ENCODE data around the gene SLC6A3. TPM values are rescaled to one million over a fixed set of nuclear protein-coding genes. Genes with fewer than 3 reads are reported as not detected.

SLC6A3 gene
- total RNA-seq, 2 donors from 2014 or later, result 0.18 TPM; not detected in 1

GRCh38 chr5:1410156-1411014, 34.9 kb downstream of the SLC6A3 start:
- Histone ChIP-seq H3K4me3 (ENCODE audit: low read length) (no peak overlapping the region), H3K4me1 (ENCODE audit: control insufficient read depth, insufficient read depth, low read length) (no peaks in the 10 kb centered on the region), H3K9ac (ENCODE audit: extremely low read depth, low read length, poor library complexity, severe bottlenecking) (no peak overlapping the region), H3K27me3 (ENCODE audit: control insufficient read depth, insufficient read depth, low read length, poor library complexity, severe bottlenecking) (no peaks in the 10 kb centered on the region), H3K27ac (ENCODE audit: low read depth, low read length) (no peak overlapping the region), H3K9me3 (ENCODE audit: control insufficient read depth, low read length) (no peaks in the 10 kb centered on the region), H3K36me3 (ENCODE audit: control insufficient read depth, insufficient read depth, low read length) (no peaks in the 10 kb centered on the region)
- H3K4me1 Mint-ChIP-seq, result no peaks in the 10 kb centered on the region
- H3K9me3 Mint-ChIP-seq, result no peaks in the 10 kb centered on the region
- no peaks in the 10 kb centered on the region for H3K36me3 Mint-ChIP-seq (ENCODE audit: low read depth)
- H3K27me3 Mint-ChIP-seq (ENCODE audit: insufficient read depth), result no peaks in the 10 kb centered on the region
- no peak for DNase-seq
- no peak overlapping the region for H3K4me3 Mint-ChIP-seq
- TF ChIP-seq CTCF (conservative IDR thresholded peaks at IDR 0.05), result no peak
- 89 to 90% methylated on average over 16 to 21 of the region's 21 CpGs for WGBS, 2 experiments (ENCODE audit: insufficient coverage in 1 of 2, insufficient read length in 1 of 2)
- no peak overlapping the region for H3K27ac Mint-ChIP-seq

DNA sequence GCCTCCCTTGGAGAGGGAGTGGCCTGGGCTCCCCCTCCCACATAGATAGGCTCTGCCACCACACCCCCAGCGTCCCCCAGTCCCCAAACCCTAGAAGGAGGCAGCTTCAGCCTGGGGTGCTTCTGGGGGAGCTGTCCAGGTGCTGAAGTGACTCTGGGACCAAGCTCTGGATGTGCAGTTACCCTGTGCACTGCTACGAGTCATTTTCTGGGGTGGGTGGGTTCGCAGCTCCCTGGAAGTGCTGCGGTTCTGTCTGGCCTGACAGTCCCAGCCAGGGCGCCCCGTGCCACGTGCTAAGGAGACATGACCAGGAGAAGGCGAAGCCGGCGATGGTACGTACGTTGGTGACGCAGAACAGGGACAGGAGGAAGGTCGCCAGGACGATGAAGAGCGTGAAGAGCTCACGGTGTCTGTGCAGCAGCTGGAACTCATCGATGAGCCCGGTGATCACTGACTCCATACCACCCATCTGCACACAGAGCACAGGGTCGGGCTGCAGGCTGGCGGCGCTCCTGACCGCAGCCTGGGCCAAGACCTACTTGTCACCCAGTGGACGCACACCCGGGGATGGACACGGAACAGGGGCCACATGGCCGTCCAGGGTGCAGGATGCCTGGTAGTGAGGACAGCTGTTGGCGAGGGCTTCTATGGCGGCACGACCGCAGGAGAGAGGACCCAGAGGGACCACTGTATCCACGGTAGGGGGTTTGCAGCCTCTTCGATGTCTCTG, 35.7 kb downstream of the SLC6A3 start:
- Histone ChIP-seq H3K4me1 (ENCODE audit: control insufficient read depth, insufficient read depth, low read length) (no peaks in the 10 kb centered on the region), H3K4me3 (ENCODE audit: low read length) (no peak overlapping the region), H3K27ac (ENCODE audit: low read depth, low read length) (no peak overlapping the region), H3K27me3 (ENCODE audit: control insufficient read depth, insufficient read depth, low read length, poor library complexity, severe bottlenecking) (no peaks in the 10 kb centered on the region), H3K9ac (ENCODE audit: extremely low read depth, low read length, poor library complexity, severe bottlenecking) (no peak overlapping the region), H3K36me3 (ENCODE audit: control insufficient read depth, insufficient read depth, low read length) (no peaks in the 10 kb centered on the region), H3K9me3 (ENCODE audit: control insufficient read depth, low read length) (no peaks in the 10 kb centered on the region)
- Mint-ChIP-seq H3K4me3 (no peak overlapping the region), H3K4me1 (no peaks in the 10 kb centered on the region), H3K27ac (no peak overlapping the region), H3K36me3 (ENCODE audit: low read depth) (no peaks in the 10 kb centered on the region), H3K9me3 (no peaks in the 10 kb centered on the region), H3K27me3 (ENCODE audit: insufficient read depth) (no peaks in the 10 kb centered on the region)
- DNase-seq, result peak; percentile 87
- no peak for TF ChIP-seq CTCF (conservative IDR thresholded peaks at IDR 0.05)
- 86 to 87% methylated on average over 27 to 33 of the region's 33 CpGs for WGBS, 2 experiments (ENCODE audit: insufficient coverage in 1 of 2, insufficient read length in 1 of 2)

GRCh38 chr5:1406681-1407640, 38.3 kb downstream of the SLC6A3 start:
- Mint-ChIP-seq H3K4me1 (no peaks in the 10 kb centered on the region), H3K36me3 (ENCODE audit: low read depth) (no peaks in the 10 kb centered on the region), H3K27me3 (ENCODE audit: insufficient read depth) (no peaks in the 10 kb centered on the region), H3K9me3 (no peaks in the 10 kb centered on the region), H3K27ac (no peak overlapping the region), H3K4me3 (no peak overlapping the region)
- no peak overlapping the region for H3K9ac ChIP-seq (ENCODE audit: extremely low read depth, low read length, poor library complexity, severe bottlenecking)
- TF ChIP-seq CTCF (conservative IDR thresholded peaks at IDR 0.05), result no peak
- H3K27ac ChIP-seq (ENCODE audit: low read depth, low read length), result no peak overlapping the region
- no peak for DNase-seq
- H3K4me3 ChIP-seq (ENCODE audit: low read length), result no peak overlapping the region
- no peaks in the 10 kb centered on the region for H3K27me3 ChIP-seq (ENCODE audit: control insufficient read depth, insufficient read depth, low read length, poor library complexity, severe bottlenecking)
- H3K36me3 ChIP-seq (ENCODE audit: control insufficient read depth, insufficient read depth, low read length), result no peaks in the 10 kb centered on the region
- no peaks in the 10 kb centered on the region for H3K9me3 ChIP-seq (ENCODE audit: control insufficient read depth, low read length)
- WGBS, 2 experiments (ENCODE audit: insufficient coverage in 1 of 2, insufficient read length in 1 of 2), result 85 to 87% methylated on average over 27 to 35 of the region's 35 CpGs
- H3K4me1 ChIP-seq (ENCODE audit: control insufficient read depth, insufficient read depth, low read length), result no peaks in the 10 kb centered on the region
